ENCODE measurements around the gene FKRP. TPM values are rescaled to one million over a fixed set of nuclear protein-coding genes. Genes with fewer than 3 reads are reported as not detected.
"Not testable (repeated sequence)": the region's sequence is repeated elsewhere in the genome, so short reads cannot be mapped to it uniquely, and the experiment has no call there.

Gene FKRP
- total and polyA plus RNA-seq, 8 donors, result 6.0 to 76.3 (median 9.7) TPM

DNA sequence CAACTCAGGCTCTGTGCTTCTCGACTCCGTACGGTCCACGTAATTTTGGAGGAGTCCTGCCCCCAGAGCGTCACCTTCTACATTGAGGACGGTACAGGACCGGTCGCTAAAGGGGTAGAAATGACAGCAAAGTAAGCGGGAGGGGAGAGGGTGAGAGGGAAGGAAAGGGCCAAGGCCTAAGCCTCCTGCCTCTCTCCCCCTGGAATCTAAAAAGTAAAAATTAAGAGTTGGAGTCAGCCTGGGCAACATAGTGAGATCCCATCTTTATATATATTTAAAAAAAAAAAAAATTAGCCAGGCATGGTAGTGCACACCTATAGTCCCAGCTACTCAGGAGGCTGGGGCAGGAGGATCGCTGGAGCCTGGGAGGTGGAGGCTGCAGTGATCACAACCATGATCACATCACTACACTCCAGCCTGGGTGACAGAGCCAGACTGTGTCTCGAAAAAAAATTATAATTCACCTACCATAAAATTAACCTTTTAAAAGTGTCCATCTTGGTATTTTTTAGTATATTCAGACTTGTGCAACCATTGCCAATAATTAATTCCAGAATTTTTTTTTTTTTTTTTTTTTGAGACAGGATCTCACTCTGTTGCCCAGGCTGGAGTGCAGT lies 29.9 kb downstream of the FKRP start:
- Histone ChIP-seq H3K9me3 (no peaks in the 10 kb centered on the region), H3K4me1 (peaks cover 0 to 8% (median 2%) of the 10 kb centered on the region in 4 donors), H3K36me3 (peaks cover 45 to 72% (median 69%) of the 10 kb centered on the region in 4 donors), H3K27me3 (no peaks in the 10 kb centered on the region), H3K4me3 (no peak overlapping the region), H3K27ac (no peak overlapping the region)
- WGBS, 5 donors, result 81 to 98% (median 94%) methylated on average over 11 of the region's 11 CpGs
- intact Hi-C loops (cut with DNase I; ENCODE audit: low total_unique reads), result no loop called here
- DNase-seq, result no peak
- TF ChIP-seq EP300 (IDR thresholded peaks at IDR 0.05) (no peak), POLR2AphosphoS5 (IDR thresholded peaks at IDR 0.05) (no peak), POLR2A (IDR thresholded peaks at IDR 0.05) (no peak)
- TF ChIP-seq, protein P1, sequence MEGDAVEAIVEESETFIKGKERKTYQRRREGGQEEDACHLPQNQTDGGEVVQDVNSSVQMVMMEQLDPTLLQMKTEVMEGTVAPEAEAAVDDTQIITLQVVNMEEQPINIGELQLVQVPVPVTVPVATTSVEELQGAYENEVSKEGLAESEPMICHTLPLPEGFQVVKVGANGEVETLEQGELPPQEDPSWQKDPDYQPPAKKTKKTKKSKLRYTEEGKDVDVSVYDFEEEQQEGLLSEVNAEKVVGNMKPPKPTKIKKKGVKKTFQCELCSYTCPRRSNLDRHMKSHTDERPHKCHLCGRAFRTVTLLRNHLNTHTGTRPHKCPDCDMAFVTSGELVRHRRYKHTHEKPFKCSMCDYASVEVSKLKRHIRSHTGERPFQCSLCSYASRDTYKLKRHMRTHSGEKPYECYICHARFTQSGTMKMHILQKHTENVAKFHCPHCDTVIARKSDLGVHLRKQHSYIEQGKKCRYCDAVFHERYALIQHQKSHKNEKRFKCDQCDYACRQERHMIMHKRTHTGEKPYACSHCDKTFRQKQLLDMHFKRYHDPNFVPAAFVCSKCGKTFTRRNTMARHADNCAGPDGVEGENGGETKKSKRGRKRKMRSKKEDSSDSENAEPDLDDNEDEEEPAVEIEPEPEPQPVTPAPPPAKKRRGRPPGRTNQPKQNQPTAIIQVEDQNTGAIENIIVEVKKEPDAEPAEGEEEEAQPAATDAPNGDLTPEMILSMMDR (IDR thresholded peaks at IDR 0.05), result no peak

DNA sequence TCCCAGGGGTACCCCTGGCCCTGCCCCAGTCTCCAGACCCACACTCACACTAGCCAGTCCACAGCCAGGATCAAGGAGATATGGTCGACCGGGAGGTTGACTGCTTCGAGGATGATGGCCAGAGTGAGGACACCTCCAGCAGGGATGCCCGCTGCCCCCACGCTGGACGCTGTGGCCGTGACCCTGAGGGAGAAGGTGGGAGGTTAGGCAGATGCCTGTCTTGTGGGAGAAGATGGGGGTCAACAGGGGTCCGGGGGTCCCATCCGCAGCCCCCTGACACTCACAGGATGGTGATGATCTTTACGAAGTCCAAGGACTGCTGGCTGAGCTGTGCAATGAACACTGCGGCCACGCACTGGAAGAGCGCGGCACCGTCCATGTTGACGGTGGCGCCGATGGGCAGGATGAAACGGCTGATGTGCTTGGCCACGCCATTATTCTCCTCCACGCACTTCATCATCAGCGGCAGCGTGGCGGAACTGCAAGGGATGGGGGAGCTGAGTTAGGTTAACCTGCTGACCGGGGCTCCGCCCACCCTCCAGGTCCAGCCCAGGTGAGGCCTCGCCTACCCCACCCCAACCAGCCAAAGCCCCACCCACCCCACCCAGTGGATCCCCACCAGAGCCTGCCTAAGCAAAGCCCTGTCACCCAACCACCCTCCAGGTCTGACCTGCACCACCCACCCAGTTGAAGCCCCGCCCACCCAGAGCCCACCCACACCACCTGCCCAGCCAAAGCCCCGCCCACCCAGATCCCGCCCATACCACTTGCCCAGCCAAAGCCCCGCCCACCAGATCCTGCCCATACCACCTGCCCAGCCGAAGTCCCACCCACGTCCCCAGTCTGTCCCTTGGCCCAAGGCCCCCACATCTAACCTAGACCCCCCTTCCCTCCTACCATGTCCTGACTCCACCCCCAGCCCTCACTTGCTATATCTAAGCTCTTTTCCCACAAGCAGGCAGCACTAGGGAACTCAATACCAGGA lies 31.4 kb downstream of the FKRP start:
- Histone ChIP-seq H3K9me3 (no peaks in the 10 kb centered on the region), H3K27me3 (no peaks in the 10 kb centered on the region), H3K4me3 (no peak overlapping the region), H3K36me3 (peaks cover 57 to 87% (median 84%) of the 10 kb centered on the region in 4 donors), H3K4me1 (peaks cover 0 to 4% (median 2%) of the 10 kb centered on the region in 4 donors), H3K27ac (peak overlapping the region in 2 of 5 donors; percentile 20 to 38)
- DNase-seq, result no peak
- intact Hi-C loops (cut with DNase I; ENCODE audit: low total_unique reads), result no loop called here
- TF ChIP-seq, protein P1 (IDR thresholded peaks at IDR 0.05), result no peak
- TF ChIP-seq POLR2A (IDR thresholded peaks at IDR 0.05) (no peak), EP300 (IDR thresholded peaks at IDR 0.05) (no peak), POLR2AphosphoS5 (IDR thresholded peaks at IDR 0.05) (no peak)
- WGBS, 5 donors, result 92 to 96% (median 93%) methylated on average over 28 to 33 of the region's 33 CpGs

DNA sequence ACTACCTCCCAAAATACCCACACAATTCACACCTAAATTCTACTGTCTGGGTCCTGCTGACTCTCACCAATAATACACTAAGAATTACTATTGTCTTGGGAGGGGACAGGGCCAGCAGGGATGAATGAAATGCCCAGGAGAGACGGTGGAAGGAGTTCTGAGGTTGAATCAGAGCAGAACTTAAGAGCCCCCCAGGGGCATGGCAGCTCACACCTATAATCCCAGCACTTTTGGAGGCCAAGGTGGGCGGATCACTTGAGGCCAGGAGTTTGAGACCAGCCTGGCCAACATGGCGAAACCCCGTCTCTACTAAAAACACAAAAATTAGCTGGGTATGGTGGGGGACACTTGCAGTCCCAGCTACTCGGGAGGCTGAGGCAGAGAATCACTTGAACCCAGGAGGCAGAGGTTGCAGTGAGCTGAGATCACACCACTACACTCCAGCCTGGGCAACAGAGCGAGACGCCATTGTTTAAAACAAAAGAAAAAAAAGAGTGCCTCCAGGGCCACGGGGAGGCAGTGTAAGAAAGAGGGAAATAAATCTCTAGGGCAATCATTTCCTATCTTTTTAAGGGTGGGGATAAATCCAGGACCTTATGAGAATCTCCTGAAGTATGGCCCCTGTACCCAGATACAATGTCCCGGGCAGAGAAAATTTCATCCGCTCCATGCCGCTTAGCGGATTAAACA lies 32.2 kb downstream of the FKRP start:
- 85 to 93% (median 92%) methylated on average over 12 of the region's 12 CpGs for WGBS, 5 donors
- H3K27ac ChIP-seq, result peak overlapping the region in 3 of 5 donors; percentile 20 to 38 (median 26)
- intact Hi-C loops (cut with DNase I; ENCODE audit: low total_unique reads), result not testable (repeated sequence)

DNA sequence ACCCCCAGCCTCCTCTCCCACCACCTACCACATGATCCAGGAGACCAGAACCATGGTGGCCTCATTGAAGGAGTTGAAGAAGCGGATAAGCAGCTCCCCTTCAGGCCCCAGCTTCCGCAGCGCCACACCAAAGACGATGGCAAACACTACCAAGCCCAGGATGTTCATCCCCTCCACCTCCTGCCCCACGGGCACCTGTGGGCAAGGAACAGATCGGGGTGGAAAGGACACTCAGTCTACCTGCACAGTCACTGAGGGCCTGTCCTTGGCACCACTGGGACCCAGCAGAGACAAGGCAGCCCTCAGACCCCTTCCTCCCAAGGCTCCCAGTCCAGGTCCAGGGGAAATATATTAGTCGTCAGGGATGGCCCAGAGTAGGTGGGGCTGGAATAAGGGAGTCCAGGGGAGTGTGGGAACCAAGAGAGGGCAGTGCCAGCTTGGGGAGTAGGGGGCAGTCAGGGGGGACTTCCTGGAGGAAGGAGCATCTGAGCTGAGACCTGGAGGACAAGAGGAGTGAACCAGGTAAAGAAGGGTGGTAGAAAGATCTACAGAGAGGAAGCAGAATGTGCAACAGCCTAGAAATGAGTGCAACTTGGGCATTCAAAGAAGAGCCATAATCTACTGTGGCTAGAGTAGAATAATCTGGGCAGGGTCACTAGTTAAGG lies 36.6 kb downstream of the FKRP start:
- Histone ChIP-seq H3K27ac (no peak overlapping the region), H3K9me3 (no peaks in the 10 kb centered on the region), H3K36me3 (peaks cover 43 to 66% (median 63%) of the 10 kb centered on the region in 4 donors), H3K4me3 (no peak overlapping the region), H3K4me1 (peaks cover 20 to 54% (median 46%) of the 10 kb centered on the region in 4 donors), H3K27me3 (no peaks in the 10 kb centered on the region)
- WGBS, 5 donors, result 92 to 96% (median 95%) methylated on average over 7 of the region's 7 CpGs
- no peak for DNase-seq
- intact Hi-C loops (cut with DNase I; ENCODE audit: low total_unique reads), result no loop called here
- TF ChIP-seq, protein P1 (IDR thresholded peaks at IDR 0.05), result no peak
- TF ChIP-seq EP300 (IDR thresholded peaks at IDR 0.05) (no peak), POLR2A (IDR thresholded peaks at IDR 0.05) (no peak), POLR2AphosphoS5 (IDR thresholded peaks at IDR 0.05) (no peak)

More for the DNA sequence above, 32.2 kb downstream of the FKRP start:
- not testable (repeated sequence) for H3K4me3 ChIP-seq, H3K27me3 ChIP-seq, DNase-seq, H3K9me3 ChIP-seq
- Histone ChIP-seq H3K36me3 (peaks cover 66 to 96% (median 93%) of the 10 kb centered on the region in 4 donors), H3K4me1 (peaks cover 0 to 12% (median 10%) of the 10 kb centered on the region in 4 donors)

All from stomach (tissue), 9 donors.